ENCODE measurements around the gene MBD3.

Gene MBD3

GRCh38 chr19:1618157-1619093, 25.8 kb upstream of the MBD3 start:
- DNase-seq: peak; percentile 7

GRCh38 chr19:1616875-1617274, 24.2 kb upstream of the MBD3 start:
- DNase-seq: no peak

GRCh38 chr19:1616396-1616795, 23.7 kb upstream of the MBD3 start:
- no peak for DNase-seq

GRCh38 chr19:1615156-1615765, 22.6 kb upstream of the MBD3 start:
- no peak for DNase-seq

- DNase-seq: no peak
These were observed 21.3 kb upstream of the MBD3 start for GRCh38 chr19:1613808-1614570.

- no peak for DNase-seq
These were observed 20.5 kb upstream of the MBD3 start for GRCh38 chr19:1613146-1613545.

GRCh38 chr19:1612114-1613086, 19.7 kb upstream of the MBD3 start:
- no peak for DNase-seq

- DNase-seq: no peak
These were observed 18.7 kb upstream of the MBD3 start for GRCh38 chr19:1611353-1611752.

GRCh38 chr19:1610579-1610978, 17.9 kb upstream of the MBD3 start:
- no peak for DNase-seq

DNA sequence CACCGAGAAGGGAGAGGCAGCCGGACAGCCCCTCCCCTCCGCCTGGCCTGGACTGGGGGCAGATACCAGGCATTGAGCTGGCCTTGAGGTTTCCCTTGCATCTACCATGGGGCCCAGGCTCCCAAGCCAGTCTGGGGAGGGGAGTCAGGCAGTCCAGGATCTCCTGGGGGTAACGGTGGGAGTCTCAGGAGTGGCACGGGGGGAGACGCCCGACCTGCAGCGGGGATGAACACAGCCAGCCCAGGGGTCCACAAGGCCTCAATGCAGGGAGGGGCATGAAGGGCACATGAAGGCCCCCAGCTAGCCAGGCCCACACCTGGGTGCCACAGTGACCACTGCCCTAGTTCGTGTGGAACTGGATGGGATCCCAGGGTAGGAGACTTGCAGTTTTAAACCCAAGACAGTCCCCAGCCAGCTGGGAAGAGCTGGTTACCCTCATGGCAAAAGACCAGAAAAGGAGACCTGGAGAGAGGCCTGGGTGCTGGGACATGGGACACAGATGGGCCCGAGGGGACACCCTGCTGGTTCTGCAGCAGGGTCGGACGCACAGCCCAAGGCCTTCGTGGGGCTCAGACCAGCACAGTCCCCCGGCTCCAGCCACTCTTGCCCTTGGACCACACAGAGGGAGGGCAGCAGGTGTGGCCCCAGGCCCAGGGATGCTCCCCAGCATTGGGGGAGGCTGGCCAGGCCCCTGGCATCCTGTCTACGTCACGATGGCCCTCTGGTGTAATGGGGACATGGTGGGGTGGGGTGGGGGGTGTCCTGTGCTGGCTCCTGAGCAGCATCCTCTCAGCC, 17.2 kb upstream of the MBD3 start:
- no peak for DNase-seq

GRCh38 chr19:1609103-1609396, 16.4 kb upstream of the MBD3 start:
- DNase-seq: no peak

GRCh38 chr19:1608359-1609102, 15.9 kb upstream of the MBD3 start:
- no peak for DNase-seq

- no peak for DNase-seq
These were observed 13.5 kb upstream of the MBD3 start for GRCh38 chr19:1606138-1606651.

- peak; percentile 94 for DNase-seq
These were observed 12.8 kb upstream of the MBD3 start, which contains the start of gene UQCR11 for GRCh38 chr19:1605236-1606137. UQCR11 (minus strand) TSS chr19:1605462; CDS start chr19:1605409, 53 bp downstream.

DNA sequence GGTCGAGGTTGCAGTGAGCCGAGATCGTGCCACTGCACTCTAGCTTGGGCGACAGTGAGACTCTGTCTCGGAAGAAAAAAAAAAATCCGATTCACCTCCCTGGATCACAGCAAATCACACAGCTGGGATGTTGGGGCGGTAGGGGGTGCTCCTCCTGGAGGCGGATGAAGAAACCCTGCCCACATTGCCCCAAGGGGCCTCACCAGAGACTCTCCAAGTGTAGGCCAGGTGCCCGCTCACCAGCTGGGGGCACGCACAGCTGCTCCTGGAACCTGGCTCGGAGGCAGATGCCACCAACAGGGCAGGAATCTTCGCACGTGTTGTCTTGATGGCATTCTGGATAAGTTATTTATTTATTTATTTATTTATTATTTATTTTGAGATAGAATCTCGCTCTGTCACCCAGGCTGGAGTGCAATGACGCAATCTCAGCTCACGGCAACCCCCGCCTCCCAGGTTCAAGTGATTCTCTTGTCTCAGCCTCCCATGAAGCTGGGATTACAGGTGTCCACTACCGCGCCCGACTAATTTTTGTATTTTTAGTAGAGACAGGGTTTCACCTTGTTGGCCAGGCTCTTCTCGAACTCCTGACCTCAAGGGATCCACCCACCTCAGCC, 9.5 kb upstream of the MBD3 start:
- DNase-seq: no peak

DNA sequence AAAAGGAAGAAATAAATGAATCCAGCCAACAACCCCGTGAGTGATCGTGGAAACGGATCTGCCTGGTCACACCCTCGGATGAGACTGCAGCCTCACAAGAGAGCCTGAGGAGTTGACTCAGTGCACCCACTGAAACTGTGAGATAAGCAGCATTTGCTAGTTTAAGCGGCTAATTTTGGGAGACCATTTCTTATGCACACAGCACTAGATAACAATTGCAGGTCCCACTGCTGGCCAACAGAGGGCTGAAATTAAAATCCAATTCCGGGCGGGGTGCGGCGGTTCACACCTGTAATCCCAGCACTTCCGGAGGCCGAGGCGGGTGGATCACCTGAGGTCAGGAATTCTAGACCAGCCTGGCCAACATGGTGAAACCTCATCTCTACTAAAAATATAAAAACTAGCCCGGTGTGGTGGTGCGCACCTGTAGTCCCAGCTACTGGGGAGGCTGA, 9.0 kb upstream of the MBD3 start:
- DNase-seq: peak; percentile 50

DNA sequence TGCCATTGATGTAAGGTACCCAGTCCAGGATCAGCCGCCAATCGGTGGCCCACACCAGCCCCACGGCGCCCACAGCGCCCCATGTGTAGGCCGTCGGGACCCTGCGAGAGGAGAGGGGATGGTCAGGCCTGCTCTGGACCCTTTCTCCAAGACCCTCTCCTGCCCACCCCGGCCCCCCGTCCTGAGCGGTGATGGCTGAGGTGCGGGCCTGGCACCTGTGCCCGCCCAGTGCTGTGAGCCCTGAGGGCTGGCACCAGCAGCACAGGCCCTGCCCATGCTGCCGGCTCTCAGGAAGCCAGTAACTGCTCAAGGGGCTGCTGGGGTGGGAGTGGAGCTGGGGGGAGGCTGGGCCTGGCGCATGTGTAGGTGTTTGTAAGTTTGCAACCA, 6.8 kb upstream of the MBD3 start:
- DNase-seq: no peak

DNA sequence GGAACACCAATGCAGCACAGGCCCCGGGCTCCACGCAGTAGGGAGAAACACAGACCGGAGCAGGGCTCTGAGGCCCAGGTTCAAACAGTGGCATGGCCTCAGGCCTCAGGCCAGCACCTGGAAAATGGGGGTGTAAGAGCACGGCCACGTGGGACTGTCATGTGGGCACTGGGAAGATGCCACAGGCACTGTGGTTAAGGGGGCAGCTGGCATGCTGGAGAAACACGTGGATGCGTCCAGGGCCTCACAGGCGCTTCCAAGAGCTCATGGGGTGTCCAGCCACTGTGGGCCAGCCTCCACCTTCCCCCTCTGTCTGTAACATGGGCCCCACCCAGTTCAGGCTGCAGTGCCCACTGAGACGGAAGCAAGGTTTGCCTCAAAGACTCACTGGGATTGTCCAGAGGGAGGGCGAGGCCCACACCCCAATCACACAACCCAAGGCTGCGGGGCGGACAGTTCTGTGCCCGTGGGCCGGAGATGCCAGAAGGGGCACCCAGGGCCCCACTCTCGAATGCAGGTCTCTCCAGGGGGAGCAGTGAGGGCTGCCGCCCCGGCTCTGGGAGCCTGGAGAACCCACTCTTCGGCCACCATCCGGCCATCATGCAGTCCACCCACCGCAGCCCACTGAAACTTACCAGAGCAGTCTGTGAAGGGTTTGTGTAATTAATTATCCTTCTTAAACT, 6.3 kb upstream of the MBD3 start:
- no peak for DNase-seq

DNA sequence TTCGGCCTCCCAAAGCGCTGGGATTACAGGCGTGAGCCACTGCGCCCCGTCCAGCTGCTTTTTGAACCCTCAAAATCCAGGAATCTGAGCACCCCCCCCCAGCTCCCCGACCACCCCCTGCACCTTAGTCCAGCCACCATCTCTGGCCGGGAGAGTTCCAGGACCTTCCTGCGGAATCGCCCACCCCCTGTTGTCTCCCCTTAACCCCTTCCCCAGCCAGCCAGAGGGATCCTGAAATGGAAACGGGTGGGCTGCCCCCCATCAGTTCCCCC, 772 bp upstream of the MBD3 start:
- DNase-seq: no peak
